ENCODE measurements around the gene FHL2. TPM values are rescaled to one million over a fixed set of nuclear protein-coding genes. Genes with fewer than 3 reads are reported as not detected.

FHL2 gene
- total and polyA plus RNA-seq, 2 of the 13 experiments (the other 11 are each of a cell fraction or from before 2014, with no cell fraction given) = 1.9 to 74.8 TPM

- TF ChIP-seq HNF1B (CRISPR knock-in tag; IDR thresholded peaks at IDR 0.05) (peak; percentile 62; the same call in 1 of the 2 replicates), SOX6 (IDR thresholded peaks at IDR 0.05) (no peak), SOX6 (CRISPR knock-in tag; IDR thresholded peaks at IDR 0.05) (peak; percentile 51; the same call in 1 of the 2 replicates), ZNF205 (CRISPR knock-in tag; IDR thresholded peaks at IDR 0.05) (0 out of 2 replicates have a peak, but pooled peaks have one; percentile 34), ZNF678 (CRISPR knock-in tag; IDR thresholded peaks at IDR 0.05) (no peak), XRCC5 (optimal IDR thresholded peaks at IDR 0.05; ENCODE audit: low read length) (peak; percentile 39), TFE3 (CRISPR knock-in tag; IDR thresholded peaks at IDR 0.05) (no peak), ZNF33A (CRISPR knock-in tag; IDR thresholded peaks at IDR 0.05; ENCODE audit: borderline replicate concordance) (no peak), ZNF333 (CRISPR knock-in tag; IDR thresholded peaks at IDR 0.05; ENCODE audit: borderline replicate concordance) (peak; percentile 88; the same call in 1 of the 2 replicates), ZBTB1 (CRISPR knock-in tag; IDR thresholded peaks at IDR 0.05; ENCODE audit: borderline replicate concordance) (no peak), ZNF710 (CRISPR knock-in tag; IDR thresholded peaks at IDR 0.05; ENCODE audit: borderline replicate concordance) (peak; percentile 61; the same call in 1 of the 2 replicates), ZNF530 (CRISPR knock-in tag; IDR thresholded peaks at IDR 0.05; ENCODE audit: low read depth) (no peak), TAF1 (CRISPR knock-in tag; IDR thresholded peaks at IDR 0.05) (no peak), ELF1 (CRISPR knock-in tag; IDR thresholded peaks at IDR 0.05) (no peak), NONO (IDR thresholded peaks at IDR 0.05) (no peak), NONO (CRISPR knock-in tag; conservative IDR thresholded peaks at IDR 0.05) (peak; percentile 29; the same call in 1 of the 2 replicates), HMGXB3 (CRISPR knock-in tag; IDR thresholded peaks at IDR 0.05; ENCODE audit: borderline replicate concordance) (no peak), ZSCAN20 (CRISPR knock-in tag; IDR thresholded peaks at IDR 0.05; ENCODE audit: borderline replicate concordance) (no peak), FOXA1 (IDR thresholded peaks at IDR 0.05) (no peak), FOXA1 (CRISPR knock-in tag; IDR thresholded peaks at IDR 0.05) (no peak)
Observed at GRCh38 chr2:105369777-105370690, 28.8 kb downstream of the FHL2 start (continued).

All from HepG2 (cell line).